Liver (tissue), 9 donors: ENCODE results near the gene HNRNPR. TPM values are rescaled to one million over a fixed set of nuclear protein-coding genes. Genes with fewer than 3 reads are reported as not detected.

ENCODE experiments used
- DNase-seq: peaks from one replicate; pipeline ENCODE4 v3.0.0-alpha.2; 2017; ENCODE audit warnings: low spot score
- H3K27ac ChIP-seq, 2 donors: one replicate each; pipeline ENCODE4 v1.7.0; 2013; ENCODE audit warnings: inconsistent platforms in 2 of 2, low read length in 2 of 2, control low read depth in 1 of 2, low read depth in 1 of 2, mild to moderate bottlenecking in 1 of 2
- H3K27me3 ChIP-seq, 4 donors: one replicate each; pipeline versions ENCODE4 v1.6.1 to v1.7.0; 2013; ENCODE audit warnings: low read length in 3 of 4, inconsistent platforms in 1 of 4, mild to moderate bottlenecking in 1 of 4, moderate library complexity in 1 of 4; ENCODE audit not compliant: control insufficient read depth in 4 of 4, insufficient read depth in 4 of 4
- H3K36me3 ChIP-seq, 4 donors: one replicate each; pipeline versions ENCODE4 v1.6.1 to v1.7.0; 2013; ENCODE audit warnings: low read length in 3 of 4, mild to moderate bottlenecking in 3 of 4, low read depth in 1 of 4, moderate library complexity in 1 of 4; ENCODE audit not compliant: control insufficient read depth in 4 of 4, insufficient read depth in 3 of 4
- H3K4me1 ChIP-seq, 4 donors: one replicate each; pipeline versions ENCODE4 v1.6.1 to v1.7.0; 2013; ENCODE audit warnings: low read length in 3 of 4, mild to moderate bottlenecking in 3 of 4, moderate library complexity in 1 of 4; ENCODE audit not compliant: control insufficient read depth in 4 of 4, insufficient read depth in 4 of 4
- H3K4me3 ChIP-seq, 3 donors: one replicate each; pipeline versions ENCODE4 v1.6.1 to v1.7.0; 2013; ENCODE audit warnings: low read length in 3 of 3, control low read depth in 1 of 3, low read depth in 1 of 3, mild to moderate bottlenecking in 1 of 3
- H3K9ac ChIP-seq, 2 donors: one replicate each; pipeline ENCODE4 v1.7.0; 2013; ENCODE audit warnings: low read length in 2 of 2, mild to moderate bottlenecking in 2 of 2, moderate library complexity in 2 of 2, control low read depth in 1 of 2, low read depth in 1 of 2
- H3K9me3 ChIP-seq, 4 donors: one replicate each; pipeline versions ENCODE4 v1.6.1 to v1.7.0; 2013; ENCODE audit warnings: low read length in 3 of 4; ENCODE audit not compliant: control insufficient read depth in 4 of 4
- EGR1 ChIP-seq, 2 donors: IDR thresholded peaks; 2 replicates each; pipeline ENCODE4 v1.6.1; 2016 to 2018; ENCODE audit warnings: antibody characterized with exemption in 2 of 2, low read depth in 2 of 2
- FOXA1 ChIP-seq: IDR thresholded peaks from 2 replicates; pipeline ENCODE4 v1.6.1; 2016; ENCODE audit warnings: antibody characterized with exemption
- FOXA2 ChIP-seq: IDR thresholded peaks from 2 replicates; pipeline ENCODE4 v1.6.1; 2016; ENCODE audit warnings: antibody characterized with exemption
- GABPA ChIP-seq, 2 donors: IDR thresholded peaks in 1 of 2; conservative IDR thresholded peaks in 1 of 2; 2 replicates each; pipeline ENCODE4 v1.6.1; 2016; ENCODE audit warnings: antibody characterized with exemption in 2 of 2, mild to moderate bottlenecking in 1 of 2, moderate library complexity in 1 of 2
- HNF4A ChIP-seq, 2 donors: conservative IDR thresholded peaks; 2 replicates each; pipeline ENCODE4 v1.6.1; 2016; ENCODE audit warnings: antibody characterized with exemption in 2 of 2, mild to moderate bottlenecking in 2 of 2
- HNF4G ChIP-seq: IDR thresholded peaks from 2 replicates; pipeline ENCODE4 v1.6.1; 2016; ENCODE audit warnings: antibody characterized with exemption
- JUND ChIP-seq, 2 donors: IDR thresholded peaks; 2 replicates each; pipeline ENCODE4 v1.6.1; 2016; ENCODE audit warnings: antibody characterized with exemption in 2 of 2
- NR2F2 ChIP-seq: IDR thresholded peaks from 2 replicates; pipeline ENCODE4 v1.6.1; 2016; ENCODE audit warnings: antibody characterized with exemption
- RAD21 ChIP-seq, 2 donors: IDR thresholded peaks; 2 replicates each; pipeline ENCODE4 v1.6.1; 2016; ENCODE audit warnings: antibody characterized with exemption in 2 of 2, mild to moderate bottlenecking in 2 of 2
- RXRA ChIP-seq, 2 donors: IDR thresholded peaks; 2 replicates each; pipeline ENCODE4 v1.6.1; 2017 to 2018; ENCODE audit warnings: antibody characterized with exemption in 2 of 2, mild to moderate bottlenecking in 1 of 2
- SP1 ChIP-seq: IDR thresholded peaks from 2 replicates; pipeline ENCODE4 v1.6.1; 2018; ENCODE audit warnings: antibody characterized with exemption, mild to moderate bottlenecking
- TAF1 ChIP-seq: conservative IDR thresholded peaks from 2 replicates; pipeline ENCODE4 v1.6.1; 2016; ENCODE audit warnings: antibody characterized with exemption, mild to moderate bottlenecking
- YY1 ChIP-seq: IDR thresholded peaks from 2 replicates; pipeline ENCODE4 v1.6.1; 2016; ENCODE audit warnings: antibody characterized with exemption, mild to moderate bottlenecking
- WGBS: extraction: QIAGEN DNeasy Blood & Tissue Kit; methylation state at CpG from one replicate; pipeline ENCODE4 v1.1.7; 2013; 5-methylcytosine and 5-hydroxymethylcytosine counted together
- polyA plus RNA-seq, 2 donors: library from polyadenylated mRNA; stranded (reverse) in 1 of 2; unstranded in 1 of 2; fragments of 200-250 nt in 1 of 2; fragments of >200 nt in 1 of 2; fragmentation: Nextera tagmentation in 1 of 2; extraction: Ambion mirVana in 1 of 2; gene quantifications; one replicate each; pipeline versions ENCODE4 v1.2.1 to v1.2.3, GENCODE V29; 2013 to 2015
- total RNA-seq, 2 donors: library from RNA; depleted of rRNA; stranded (reverse); fragments of >200 nt; gene quantifications; one replicate each; pipeline ENCODE4 v1.2.3, GENCODE V29; 2014
- TF ChIP-seq, protein P1 (sequence below): IDR thresholded peaks from 2 replicates; pipeline ENCODE4 v1.6.1; 2016; ENCODE audit warnings: antibody characterized with exemption
- TF ChIP-seq, protein P2 (sequence below): IDR thresholded peaks from 2 replicates; pipeline ENCODE4 v1.6.1; 2016; ENCODE audit warnings: antibody characterized with exemption
- TF ChIP-seq, protein P3 (sequence below): IDR thresholded peaks from 2 replicates; pipeline ENCODE4 v1.6.1; 2016; ENCODE audit warnings: antibody characterized with exemption, mild to moderate bottlenecking
- TF ChIP-seq, protein P4 (sequence below): fragments of 150-350 bp; IDR thresholded peaks from 2 replicates; pipeline ENCODE4 v1.5.1; 2017; ENCODE audit warnings: improper control_type of control experiment, low read depth, low read length; ENCODE audit not compliant: missing input control
- TF ChIP-seq, protein P5 (sequence below): IDR thresholded peaks from 2 replicates; pipeline ENCODE4 v1.6.1; 2016; ENCODE audit warnings: antibody characterized with exemption
- donor health status: healthy.
- donor health status: healthy.
- donor health status: healthy.
- donor health status: healthy.
- donor health status: healthy.

Gene HNRNPR
- total RNA-seq (10 to 100 TPM; 42.2 to 57.0 TPM), polyA plus RNA-seq (10 to 100 TPM; 31.2 to 34.6 TPM)

DNA sequence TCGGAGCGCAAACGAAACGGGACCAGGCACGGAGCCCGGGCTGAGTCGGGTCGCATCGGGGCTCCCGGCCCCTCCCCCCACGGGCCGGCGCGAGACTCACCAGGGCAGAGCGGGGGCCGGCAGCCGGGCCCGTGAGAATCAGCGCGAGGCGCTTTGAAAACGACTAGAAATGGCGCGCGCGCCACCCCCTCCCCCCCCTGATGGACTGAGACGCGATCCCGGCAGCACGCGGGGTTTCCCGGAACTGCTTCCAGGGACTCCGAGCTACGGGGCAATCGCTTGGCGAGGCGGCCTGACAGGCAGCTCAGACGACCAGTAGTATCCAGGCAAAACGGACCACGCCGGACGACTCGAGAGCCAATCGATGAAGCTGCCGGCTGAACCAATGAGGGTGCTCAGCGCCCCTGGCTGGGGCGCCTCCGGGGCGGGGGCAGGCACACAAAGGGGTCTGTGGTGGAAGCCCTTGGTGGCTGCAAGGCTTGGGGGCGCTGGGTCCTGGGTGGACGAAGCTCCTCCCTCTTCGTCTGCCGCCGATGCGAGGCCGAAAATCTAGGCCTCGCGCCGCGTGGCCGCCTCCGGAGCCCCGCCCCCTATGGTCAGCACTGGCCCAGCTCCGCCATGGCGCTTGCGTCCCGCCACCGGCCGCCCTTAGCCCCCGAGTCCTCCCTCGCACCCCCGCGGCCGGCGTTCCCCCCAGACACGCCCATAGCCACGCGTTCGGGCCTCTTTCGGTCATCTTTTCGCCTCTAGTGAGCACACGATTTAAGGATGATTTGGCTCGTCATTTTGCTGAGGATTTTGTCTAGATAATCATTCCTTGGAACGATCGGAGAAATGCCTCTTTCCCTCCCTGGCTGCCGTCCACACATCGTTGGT lies at the start of gene HNRNPR:
Gene HNRNPR, minus strand, starts transcription at position 174 of the 876 bp plus-strand sequence. CDS start 3,276 bp downstream, outside the sequence.
- Histone ChIP-seq H3K36me3 (no peaks in the 10 kb centered on the region), H3K4me1 (peaks cover 0 to 40% (median 29%) of the 10 kb centered on the region in 4 donors), H3K9ac (peak within 1 kb of the TSS; percentile 78 to 90), H3K27me3 (no peaks in the 10 kb centered on the region), H3K27ac (peak within 1 kb of the TSS; percentile 66 to 87), H3K9me3 (no peaks in the 10 kb centered on the region), H3K4me3 (peak within 1 kb of the TSS; percentile 79 to 99 (median 86))
- DNase-seq, result peak; percentile 100
- TF ChIP-seq, protein P1, sequence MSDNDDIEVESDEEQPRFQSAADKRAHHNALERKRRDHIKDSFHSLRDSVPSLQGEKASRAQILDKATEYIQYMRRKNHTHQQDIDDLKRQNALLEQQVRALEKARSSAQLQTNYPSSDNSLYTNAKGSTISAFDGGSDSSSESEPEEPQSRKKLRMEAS, result peak; percentile 60
- no peak for TF ChIP-seq FOXA2
- peak; percentile 16 to 22 for TF ChIP-seq HNF4A (conservative IDR thresholded peaks at IDR 0.05)
- no peak for TF ChIP-seq NR2F2
- no peak for TF ChIP-seq RXRA (IDR thresholded peaks at IDR 0.05)
- no peak for TF ChIP-seq TAF1
- TF ChIP-seq HNF4G, result no peak
- TF ChIP-seq FOXA1, result no peak
- TF ChIP-seq RAD21 (IDR thresholded peaks at IDR 0.05), result peak in 1 of 2 donors; percentile 25
- peak; percentile 95 for TF ChIP-seq YY1
- TF ChIP-seq GABPA (IDR thresholded peaks at IDR 0.05 in 1 of 2, conservative IDR thresholded peaks at IDR 0.05 in 1 of 2), result peak; percentile 34 to 79
- TF ChIP-seq, protein P2, sequence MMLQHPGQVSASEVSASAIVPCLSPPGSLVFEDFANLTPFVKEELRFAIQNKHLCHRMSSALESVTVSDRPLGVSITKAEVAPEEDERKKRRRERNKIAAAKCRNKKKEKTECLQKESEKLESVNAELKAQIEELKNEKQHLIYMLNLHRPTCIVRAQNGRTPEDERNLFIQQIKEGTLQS, result peak; percentile 30
- TF ChIP-seq EGR1 (IDR thresholded peaks at IDR 0.05; ENCODE audit: low read depth in 2 of 2), result peak in 1 of 2 donors; percentile 11
- TF ChIP-seq, protein P3, sequence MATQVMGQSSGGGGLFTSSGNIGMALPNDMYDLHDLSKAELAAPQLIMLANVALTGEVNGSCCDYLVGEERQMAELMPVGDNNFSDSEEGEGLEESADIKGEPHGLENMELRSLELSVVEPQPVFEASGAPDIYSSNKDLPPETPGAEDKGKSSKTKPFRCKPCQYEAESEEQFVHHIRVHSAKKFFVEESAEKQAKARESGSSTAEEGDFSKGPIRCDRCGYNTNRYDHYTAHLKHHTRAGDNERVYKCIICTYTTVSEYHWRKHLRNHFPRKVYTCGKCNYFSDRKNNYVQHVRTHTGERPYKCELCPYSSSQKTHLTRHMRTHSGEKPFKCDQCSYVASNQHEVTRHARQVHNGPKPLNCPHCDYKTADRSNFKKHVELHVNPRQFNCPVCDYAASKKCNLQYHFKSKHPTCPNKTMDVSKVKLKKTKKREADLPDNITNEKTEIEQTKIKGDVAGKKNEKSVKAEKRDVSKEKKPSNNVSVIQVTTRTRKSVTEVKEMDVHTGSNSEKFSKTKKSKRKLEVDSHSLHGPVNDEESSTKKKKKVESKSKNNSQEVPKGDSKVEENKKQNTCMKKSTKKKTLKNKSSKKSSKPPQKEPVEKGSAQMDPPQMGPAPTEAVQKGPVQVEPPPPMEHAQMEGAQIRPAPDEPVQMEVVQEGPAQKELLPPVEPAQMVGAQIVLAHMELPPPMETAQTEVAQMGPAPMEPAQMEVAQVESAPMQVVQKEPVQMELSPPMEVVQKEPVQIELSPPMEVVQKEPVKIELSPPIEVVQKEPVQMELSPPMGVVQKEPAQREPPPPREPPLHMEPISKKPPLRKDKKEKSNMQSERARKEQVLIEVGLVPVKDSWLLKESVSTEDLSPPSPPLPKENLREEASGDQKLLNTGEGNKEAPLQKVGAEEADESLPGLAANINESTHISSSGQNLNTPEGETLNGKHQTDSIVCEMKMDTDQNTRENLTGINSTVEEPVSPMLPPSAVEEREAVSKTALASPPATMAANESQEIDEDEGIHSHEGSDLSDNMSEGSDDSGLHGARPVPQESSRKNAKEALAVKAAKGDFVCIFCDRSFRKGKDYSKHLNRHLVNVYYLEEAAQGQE, result no peak
- TF ChIP-seq, protein P4, sequence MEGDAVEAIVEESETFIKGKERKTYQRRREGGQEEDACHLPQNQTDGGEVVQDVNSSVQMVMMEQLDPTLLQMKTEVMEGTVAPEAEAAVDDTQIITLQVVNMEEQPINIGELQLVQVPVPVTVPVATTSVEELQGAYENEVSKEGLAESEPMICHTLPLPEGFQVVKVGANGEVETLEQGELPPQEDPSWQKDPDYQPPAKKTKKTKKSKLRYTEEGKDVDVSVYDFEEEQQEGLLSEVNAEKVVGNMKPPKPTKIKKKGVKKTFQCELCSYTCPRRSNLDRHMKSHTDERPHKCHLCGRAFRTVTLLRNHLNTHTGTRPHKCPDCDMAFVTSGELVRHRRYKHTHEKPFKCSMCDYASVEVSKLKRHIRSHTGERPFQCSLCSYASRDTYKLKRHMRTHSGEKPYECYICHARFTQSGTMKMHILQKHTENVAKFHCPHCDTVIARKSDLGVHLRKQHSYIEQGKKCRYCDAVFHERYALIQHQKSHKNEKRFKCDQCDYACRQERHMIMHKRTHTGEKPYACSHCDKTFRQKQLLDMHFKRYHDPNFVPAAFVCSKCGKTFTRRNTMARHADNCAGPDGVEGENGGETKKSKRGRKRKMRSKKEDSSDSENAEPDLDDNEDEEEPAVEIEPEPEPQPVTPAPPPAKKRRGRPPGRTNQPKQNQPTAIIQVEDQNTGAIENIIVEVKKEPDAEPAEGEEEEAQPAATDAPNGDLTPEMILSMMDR, result peak; percentile 2
- peak; percentile 98 for TF ChIP-seq SP1
- TF ChIP-seq, protein P5, sequence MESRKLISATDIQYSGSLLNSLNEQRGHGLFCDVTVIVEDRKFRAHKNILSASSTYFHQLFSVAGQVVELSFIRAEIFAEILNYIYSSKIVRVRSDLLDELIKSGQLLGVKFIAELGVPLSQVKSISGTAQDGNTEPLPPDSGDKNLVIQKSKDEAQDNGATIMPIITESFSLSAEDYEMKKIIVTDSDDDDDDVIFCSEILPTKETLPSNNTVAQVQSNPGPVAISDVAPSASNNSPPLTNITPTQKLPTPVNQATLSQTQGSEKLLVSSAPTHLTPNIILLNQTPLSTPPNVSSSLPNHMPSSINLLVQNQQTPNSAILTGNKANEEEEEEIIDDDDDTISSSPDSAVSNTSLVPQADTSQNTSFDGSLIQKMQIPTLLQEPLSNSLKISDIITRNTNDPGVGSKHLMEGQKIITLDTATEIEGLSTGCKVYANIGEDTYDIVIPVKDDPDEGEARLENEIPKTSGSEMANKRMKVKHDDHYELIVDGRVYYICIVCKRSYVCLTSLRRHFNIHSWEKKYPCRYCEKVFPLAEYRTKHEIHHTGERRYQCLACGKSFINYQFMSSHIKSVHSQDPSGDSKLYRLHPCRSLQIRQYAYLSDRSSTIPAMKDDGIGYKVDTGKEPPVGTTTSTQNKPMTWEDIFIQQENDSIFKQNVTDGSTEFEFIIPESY, result no peak
- TF ChIP-seq JUND (IDR thresholded peaks at IDR 0.05), result no peak
- under 1% methylated on average over 87 of the region's 87 CpGs for WGBS
